BE2C (cell line): ENCODE measurements around the gene ISYNA1. TPM values are rescaled to one million over a fixed set of nuclear protein-coding genes. Genes with fewer than 3 reads are reported as not detected.

Experiments used
- DNase-seq: peaks from one replicate; pipeline ENCODE4 v3.0.0-alpha.2; 2020
- H3K27me3 ChIP-seq: fragments of 250-450 bp; sonication (Bioruptor Pico); 2 replicates; pipeline ENCODE4 v1.5.1; 2020; ENCODE audit warnings: mild to moderate bottlenecking
- H3K36me3 ChIP-seq: fragments of 250-450 bp; sonication (Bioruptor Pico); 2 replicates; pipeline ENCODE4 v1.5.1; 2020; ENCODE audit warnings: mild to moderate bottlenecking
- H3K4me1 ChIP-seq: fragments of 250-450 bp; sonication (Bioruptor Pico); 2 replicates; pipeline ENCODE4 v1.5.1; 2020
- H3K4me3 ChIP-seq: 2 replicates; pipeline ENCODE4 v1.5.1; 2011; ENCODE audit warnings: low read depth, low read length
- H3K9me3 ChIP-seq: fragments of 250-450 bp; sonication (Bioruptor Pico); 2 replicates; pipeline ENCODE4 v1.5.1; 2020
- CTCF ChIP-seq: IDR thresholded peaks from 2 replicates; pipeline ENCODE4 v1.5.1; 2012; ENCODE audit warnings: mild to moderate bottlenecking, low read depth, low read length
- polyA plus RNA-seq: library from polyadenylated mRNA; unstranded; fragments of >200 nt; gene quantifications from one replicate; pipeline ENCODE4 v1.2.1, GENCODE V29; 2012; ENCODE audit warnings: low read depth, missing spikeins; ENCODE audit not compliant: insufficient read length, insufficient read depth

Gene ISYNA1
- 156 TPM for polyA plus RNA-seq

- peaks cover 17% of the 10 kb centered on the region for H3K4me1 ChIP-seq
- DNase-seq, result peak; percentile 52
- no peak for TF ChIP-seq CTCF
These were observed at the start of gene ISYNA1 for GRCh38 chr19:18437491-18438330. ISYNA1 (minus strand) TSS chr19:18438133; CDS start chr19:18437979, 154 bp downstream.

GRCh38 chr19:18486746-18487145 lies 48.8 kb upstream of the ISYNA1 start:
- TF ChIP-seq CTCF, result no peak
- DNase-seq, result no peak
- no peak overlapping the region for H3K4me3 ChIP-seq
- H3K27me3 ChIP-seq, result no peaks in the 10 kb centered on the region
- no peaks in the 10 kb centered on the region for H3K36me3 ChIP-seq
- peaks cover 14% of the 10 kb centered on the region for H3K4me1 ChIP-seq
- H3K9me3 ChIP-seq, result no peaks in the 10 kb centered on the region

More at GRCh38 chr19:18437491-18438330, at the start of gene ISYNA1:
- H3K4me3 ChIP-seq, result peak within 1 kb of the TSS; percentile 56
- no peaks in the 10 kb centered on the region for H3K9me3 ChIP-seq
- H3K36me3 ChIP-seq, result peaks cover 22% of the 10 kb centered on the region
- no peaks in the 10 kb centered on the region for H3K27me3 ChIP-seq

GRCh38 chr19:18484992-18485391 lies 47.1 kb upstream of the ISYNA1 start:
- no peak for TF ChIP-seq CTCF
- no peaks in the 10 kb centered on the region for H3K9me3 ChIP-seq
- peaks cover 15% of the 10 kb centered on the region for H3K4me1 ChIP-seq
- no peaks in the 10 kb centered on the region for H3K27me3 ChIP-seq
- DNase-seq, result no peak
- H3K36me3 ChIP-seq, result no peaks in the 10 kb centered on the region
- H3K4me3 ChIP-seq, result no peak overlapping the region

DNA sequence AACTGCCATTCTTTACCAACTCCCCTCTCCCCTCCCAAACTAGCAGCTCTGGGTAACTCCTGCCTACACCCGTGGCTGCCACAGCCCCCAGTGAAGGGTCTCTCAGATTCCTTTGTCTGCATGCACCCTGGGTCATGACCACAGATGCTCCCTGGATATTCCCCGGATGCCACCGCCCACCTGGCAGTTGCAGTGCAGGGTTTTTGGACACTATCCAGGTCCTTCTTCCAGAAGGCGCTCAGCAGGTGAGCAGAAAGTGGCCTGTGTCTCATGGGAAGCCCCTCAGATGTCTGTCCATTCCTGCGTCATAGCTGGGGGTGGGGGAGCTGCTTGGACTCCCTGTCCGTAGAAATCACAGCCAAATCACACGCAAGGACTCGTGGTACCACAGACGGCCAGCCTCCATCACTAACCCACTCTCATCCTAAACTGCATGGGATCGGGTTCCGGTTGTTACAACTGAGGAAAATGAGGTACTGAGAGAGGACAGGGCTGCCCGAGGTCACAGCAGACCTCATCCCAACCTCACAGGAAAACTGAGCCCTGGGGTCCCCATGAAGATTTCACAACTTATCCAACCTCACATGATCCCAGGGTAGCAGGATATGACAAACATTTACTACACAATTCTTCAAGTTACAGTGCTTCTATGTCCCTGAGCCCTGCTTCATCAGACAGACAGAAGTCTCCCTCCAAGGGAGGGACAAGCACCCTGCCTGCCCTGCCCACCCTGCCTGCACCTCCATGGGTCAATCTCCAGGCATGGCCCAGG lies 45.4 kb upstream of the ISYNA1 start:
- H3K36me3 ChIP-seq, result no peaks in the 10 kb centered on the region
- no peak overlapping the region for H3K4me3 ChIP-seq
- DNase-seq, result no peak
- H3K4me1 ChIP-seq, result peaks cover 24% of the 10 kb centered on the region
- H3K27me3 ChIP-seq, result no peaks in the 10 kb centered on the region
- TF ChIP-seq CTCF, result no peak
- H3K9me3 ChIP-seq, result no peaks in the 10 kb centered on the region

DNA sequence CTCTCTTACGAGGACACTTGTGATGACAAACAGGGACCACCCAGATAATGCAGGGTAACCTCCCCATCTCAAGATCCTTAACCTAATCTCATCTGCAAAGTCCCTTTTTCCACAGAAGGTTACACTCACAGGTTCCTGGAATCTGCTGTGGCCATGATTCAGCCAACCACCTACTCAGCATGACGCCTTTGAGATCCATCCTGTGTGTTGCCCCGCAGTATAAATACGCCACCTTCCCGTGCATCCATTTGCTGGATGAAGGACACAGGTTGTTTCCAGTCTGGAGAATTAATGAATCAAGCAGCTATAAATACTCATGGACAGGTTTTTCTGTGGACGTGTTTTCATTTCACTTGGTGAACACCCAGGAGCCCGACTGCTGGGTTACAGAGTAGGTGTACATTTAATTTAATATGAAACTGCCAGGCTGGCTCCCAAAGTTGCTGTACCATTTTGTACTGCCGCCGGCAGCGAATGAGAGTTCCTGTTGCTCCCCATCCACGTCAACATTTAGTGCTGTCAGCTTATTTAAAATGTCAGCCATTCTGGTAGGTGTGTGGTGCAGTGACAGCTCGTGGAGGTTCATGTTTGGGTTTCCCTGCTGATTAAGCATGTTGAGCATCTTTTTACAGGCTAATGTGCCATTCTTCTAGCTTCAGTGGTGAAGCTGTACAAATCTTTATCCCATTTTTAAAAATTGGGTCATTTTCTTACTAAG lies 43.7 kb upstream of the ISYNA1 start:
- no peak for TF ChIP-seq CTCF
- H3K4me3 ChIP-seq, result no peak overlapping the region
- no peak for DNase-seq
- H3K9me3 ChIP-seq, result no peaks in the 10 kb centered on the region
- peaks cover 23% of the 10 kb centered on the region for H3K4me1 ChIP-seq
- no peaks in the 10 kb centered on the region; the same call in 1 of the 2 replicates for H3K36me3 ChIP-seq
- no peaks in the 10 kb centered on the region for H3K27me3 ChIP-seq
